Measurements from ENCODE around the gene ADAMTSL4.
A peak's percentile ranks its signal among the peaks of the same experiment; 100 is the strongest.

ADAMTSL4 gene

DNA sequence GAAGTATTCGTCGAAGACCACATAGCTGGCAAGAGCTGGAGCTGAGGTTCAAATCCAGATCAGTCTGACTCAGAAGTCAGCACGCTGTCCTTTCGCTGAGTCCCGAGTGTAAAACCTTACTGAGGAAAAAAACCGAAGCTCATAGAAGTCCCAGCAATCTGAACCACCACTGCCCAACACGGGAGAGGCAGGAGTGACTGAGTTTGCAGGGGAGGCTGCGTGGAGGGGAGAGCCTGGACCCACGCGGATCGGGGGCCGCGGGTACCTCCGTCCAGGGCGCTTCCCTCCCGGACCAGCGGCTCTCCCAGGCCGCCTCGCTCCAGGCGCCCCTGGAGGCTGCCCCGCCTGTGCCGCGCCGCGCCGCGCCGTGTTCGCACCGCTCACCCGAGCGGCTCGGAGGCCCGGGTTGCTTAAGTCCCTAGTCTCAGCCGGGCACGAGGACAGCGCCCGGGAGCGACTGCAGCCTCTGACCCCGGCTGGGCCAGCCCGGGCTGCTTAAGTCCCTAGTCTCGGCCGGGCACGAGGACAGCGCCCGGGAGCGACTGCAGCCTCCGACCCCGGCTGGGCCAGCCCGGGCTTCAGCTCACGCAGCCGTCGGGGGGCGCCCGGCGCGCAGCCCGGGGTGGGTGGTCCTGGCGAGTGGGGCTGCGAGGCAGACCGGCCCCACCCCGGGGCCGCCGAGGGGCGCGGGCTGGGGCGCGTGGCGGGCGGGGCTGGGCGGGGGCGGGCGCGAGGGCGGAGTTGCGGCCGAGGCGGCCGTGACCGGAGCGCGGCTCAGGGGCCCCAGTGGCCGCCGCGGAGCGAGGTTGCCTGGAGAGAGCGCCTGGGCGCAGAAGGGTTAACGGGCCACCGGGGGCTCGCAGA is at the start of gene ADAMTSL4:
Gene ADAMTSL4 (plus strand): TSS at position 777 of the 864 bp plus-strand sequence. CDS start 2,881 bp downstream, outside the sequence.
- DNase-seq (ENCODE audit: low spot score), result no peak

DNA sequence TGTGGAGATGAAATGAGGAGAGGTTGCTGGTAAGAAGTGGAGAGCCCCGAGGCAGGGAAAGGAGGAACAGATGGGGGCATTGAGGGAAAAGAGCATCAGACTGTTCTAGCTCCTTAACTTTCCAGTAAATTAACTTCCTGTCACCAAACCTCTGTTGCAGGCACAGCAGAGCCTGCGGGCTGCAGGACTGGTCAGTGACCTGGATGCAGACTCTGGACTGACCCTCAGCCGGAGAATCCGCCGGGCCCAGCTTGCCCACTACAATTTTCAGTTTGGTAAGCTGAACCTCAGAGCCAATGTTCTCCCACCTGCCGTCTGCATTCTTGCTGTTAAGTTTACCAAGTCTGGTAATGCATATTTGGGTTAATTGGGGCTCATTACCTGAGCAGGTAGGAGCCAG is 43.8 kb upstream of the ADAMTSL4 start:
- DNase-seq (ENCODE audit: low spot score), result no peak

DNA sequence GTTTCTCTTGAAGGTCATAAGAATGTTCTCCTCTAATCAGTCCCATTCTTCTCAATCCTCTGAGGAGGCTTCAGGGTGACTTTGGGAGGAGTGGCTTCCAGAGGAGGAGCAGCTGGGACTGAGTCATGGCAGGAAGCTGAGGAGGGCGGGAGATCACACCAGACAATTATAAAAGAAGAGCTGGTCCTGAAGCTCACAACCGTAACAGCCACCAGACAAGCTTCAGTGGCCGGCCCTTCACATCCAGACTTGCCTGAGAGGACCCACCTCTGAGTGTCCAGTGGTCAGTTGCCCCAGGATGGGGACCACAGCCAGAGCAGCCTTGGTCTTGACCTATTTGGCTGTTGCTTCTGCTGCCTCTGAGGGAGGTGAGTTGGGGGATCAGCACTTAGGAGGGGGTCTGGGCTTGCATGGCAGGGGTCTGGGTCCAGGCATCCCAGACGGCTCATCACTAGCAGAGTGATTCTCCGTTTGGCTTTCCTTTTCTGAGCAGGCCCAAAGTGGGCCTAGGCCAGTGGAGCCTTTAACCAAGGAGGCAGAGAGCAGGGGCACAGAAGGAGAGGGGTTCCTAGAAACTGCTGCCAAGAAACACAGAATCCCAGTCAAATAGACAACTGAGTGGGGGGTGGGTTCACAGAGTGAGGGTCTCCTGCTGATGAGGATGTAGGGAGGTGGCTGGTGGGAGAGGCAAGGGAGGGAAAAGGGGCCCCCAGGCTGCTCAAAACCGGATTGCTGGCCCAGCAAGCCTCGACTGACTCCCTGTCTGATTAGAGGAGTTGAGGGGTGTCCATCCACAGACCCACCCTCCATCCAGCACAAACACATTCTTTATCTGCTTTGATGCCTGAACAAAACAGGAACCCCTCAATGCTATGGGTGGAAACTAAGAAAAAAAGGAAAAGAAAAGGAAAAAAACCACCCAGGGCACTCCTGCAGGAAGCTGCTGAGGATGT is 41.0 kb upstream of the ADAMTSL4 start, which contains the start of gene ECM1:
Gene ECM1 (plus strand): TSS at position 198 of the 953 bp plus-strand sequence. CDS start 101 bp downstream, at position 299.
- peak; percentile 39 for DNase-seq (ENCODE audit: low spot score)

DNA sequence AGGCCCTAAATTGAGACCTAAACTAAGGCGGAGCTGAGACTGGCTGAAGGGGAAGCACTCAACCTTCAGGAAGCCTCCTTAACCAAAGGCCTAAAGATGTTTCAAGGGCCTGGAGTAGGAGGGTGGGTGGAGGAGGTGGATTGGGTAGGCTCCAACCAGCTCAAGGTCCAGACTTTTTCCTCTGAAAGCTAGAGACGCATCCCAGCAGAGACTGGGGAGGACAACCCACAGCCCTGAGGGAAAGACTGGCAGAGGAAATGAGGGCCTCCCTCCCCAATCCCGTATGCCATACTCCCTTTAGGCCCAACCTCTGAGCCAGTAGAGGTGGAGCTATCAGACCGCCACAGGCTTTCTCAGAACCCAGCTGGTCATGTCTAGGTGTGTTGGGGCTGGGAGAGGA is 40.2 kb upstream of the ADAMTSL4 start:
- DNase-seq (ENCODE audit: low spot score), result no peak

DNA sequence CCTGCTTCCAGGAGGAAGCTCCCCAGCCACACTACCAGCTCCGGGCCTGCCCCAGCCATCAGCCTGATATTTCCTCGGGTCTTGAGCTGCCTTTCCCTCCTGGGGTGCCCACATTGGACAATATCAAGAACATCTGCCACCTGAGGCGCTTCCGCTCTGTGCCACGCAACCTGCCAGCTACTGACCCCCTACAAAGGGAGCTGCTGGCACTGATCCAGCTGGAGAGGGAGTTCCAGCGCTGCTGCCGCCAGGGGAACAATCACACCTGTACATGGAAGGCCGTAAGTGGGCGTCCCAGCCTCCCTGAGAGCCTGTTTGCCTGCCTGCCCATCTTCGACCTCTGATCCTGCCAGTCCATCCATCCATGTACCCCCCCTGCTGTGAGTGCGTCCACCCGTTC is 37.7 kb upstream of the ADAMTSL4 start:
- no peak for DNase-seq (ENCODE audit: low spot score)

DNA sequence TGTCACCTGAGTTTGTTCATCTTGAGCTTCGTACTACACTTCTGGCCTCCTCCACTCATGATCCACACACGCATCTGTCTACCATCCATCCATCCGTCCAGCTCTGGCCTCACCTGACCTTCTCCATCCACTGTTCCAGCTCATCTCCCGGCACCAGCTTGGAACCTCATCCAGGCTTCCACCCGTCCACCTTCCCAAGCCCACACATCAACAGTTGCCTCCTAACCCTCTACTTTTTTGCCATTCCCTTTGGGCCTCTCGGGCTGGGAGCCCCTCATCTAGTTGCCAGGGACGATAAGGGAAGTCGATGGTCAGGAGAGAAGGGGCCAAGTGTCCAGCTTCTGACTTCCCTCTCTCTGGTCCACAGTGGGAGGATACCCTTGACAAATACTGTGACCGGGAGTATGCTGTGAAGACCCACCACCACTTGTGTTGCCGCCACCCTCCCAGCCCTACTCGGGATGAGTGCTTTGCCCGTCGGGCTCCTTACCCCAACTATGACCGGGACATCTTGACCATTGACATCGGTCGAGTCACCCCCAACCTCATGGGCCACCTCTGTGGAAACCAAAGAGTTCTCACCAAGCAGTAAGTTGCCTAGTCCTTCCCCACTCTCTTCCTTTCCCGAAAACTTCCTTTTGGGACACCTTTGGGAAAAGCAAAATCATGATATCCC is 37.1 kb upstream of the ADAMTSL4 start:
- DNase-seq (ENCODE audit: low spot score), result no peak

DNA sequence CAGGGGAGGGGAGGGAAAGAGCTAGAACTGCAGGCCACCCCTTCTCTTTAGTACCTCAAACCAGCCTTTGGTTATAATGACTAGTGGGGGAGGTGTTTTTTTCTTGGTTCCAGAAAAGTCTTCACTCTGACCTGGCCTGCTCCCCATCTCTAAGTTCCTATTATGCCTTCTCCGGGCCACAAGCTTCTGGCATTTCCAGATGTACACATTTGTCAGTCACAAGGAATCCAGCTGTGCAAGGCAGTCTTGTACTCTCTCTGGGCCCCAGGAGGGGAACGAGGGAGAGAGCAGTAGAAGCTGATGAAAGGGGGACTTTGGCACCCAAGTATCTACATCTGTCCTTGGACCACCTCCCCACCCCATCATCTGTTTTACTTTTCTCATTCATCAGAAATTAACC is 36.4 kb upstream of the ADAMTSL4 start:
- no peak for DNase-seq (ENCODE audit: low spot score)

DNA sequence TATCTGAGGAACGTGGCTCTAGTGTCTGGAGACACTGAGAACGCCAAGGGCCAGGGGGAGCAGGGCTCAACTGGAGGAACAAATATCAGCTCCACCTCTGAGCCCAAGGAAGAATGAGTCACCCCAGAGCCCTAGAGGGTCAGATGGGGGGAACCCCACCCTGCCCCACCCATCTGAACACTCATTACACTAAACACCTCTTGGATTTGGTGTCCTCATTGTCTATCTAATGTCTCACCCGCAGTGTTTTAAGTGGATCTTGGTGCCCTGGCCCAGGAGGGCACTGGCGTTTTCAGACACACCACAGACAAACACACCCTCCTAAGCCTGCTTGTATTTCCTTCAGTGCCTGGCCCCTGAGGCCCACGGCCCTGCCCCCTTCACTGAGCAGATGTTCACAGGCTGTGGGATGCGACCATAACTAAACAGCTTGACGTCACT is 35.8 kb upstream of the ADAMTSL4 start:
- no peak for DNase-seq (ENCODE audit: low spot score)

DNA sequence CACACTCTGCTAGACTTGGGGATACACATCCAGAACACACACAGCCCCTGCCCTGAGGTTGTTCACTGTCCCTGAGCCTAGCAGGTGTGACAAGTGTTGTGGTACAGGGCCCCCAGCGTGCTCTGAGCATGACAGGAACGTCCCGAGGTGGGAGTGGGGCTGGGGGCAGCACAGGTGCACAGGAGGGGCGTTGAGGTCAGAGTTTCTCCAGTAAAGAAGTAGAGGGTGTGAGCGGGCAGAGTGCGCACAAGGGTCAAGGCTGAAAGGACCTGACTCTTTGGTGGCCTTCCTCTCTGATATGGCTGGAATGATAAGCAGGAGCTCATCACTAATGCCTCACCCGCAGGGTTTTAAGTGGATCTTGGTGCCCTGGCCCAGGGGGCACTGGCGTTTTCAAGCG is 34.9 kb upstream of the ADAMTSL4 start:
- DNase-seq (ENCODE audit: low spot score), result no peak

DNA sequence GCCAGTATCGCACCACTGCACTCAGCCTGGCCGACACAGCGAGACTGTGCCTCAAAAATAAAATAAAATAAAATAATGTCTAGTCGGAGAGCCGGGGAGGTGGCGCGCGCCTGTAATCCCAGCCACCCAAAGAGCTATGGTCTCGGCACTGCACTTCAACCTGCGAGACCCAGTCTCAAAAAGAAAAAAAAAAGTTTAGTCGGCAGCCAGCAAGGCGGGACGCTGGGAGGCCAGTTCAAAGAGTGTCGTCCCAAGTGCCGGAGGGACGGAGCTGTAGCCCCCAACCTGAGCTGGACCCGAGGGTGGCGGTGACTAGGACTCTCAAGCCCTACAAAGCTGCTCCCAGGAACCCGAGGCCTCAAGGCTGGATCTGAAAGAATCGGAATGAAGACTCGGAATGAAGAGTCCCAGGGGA is 34.3 kb upstream of the ADAMTSL4 start:
- DNase-seq (ENCODE audit: low spot score), result no peak

DNA sequence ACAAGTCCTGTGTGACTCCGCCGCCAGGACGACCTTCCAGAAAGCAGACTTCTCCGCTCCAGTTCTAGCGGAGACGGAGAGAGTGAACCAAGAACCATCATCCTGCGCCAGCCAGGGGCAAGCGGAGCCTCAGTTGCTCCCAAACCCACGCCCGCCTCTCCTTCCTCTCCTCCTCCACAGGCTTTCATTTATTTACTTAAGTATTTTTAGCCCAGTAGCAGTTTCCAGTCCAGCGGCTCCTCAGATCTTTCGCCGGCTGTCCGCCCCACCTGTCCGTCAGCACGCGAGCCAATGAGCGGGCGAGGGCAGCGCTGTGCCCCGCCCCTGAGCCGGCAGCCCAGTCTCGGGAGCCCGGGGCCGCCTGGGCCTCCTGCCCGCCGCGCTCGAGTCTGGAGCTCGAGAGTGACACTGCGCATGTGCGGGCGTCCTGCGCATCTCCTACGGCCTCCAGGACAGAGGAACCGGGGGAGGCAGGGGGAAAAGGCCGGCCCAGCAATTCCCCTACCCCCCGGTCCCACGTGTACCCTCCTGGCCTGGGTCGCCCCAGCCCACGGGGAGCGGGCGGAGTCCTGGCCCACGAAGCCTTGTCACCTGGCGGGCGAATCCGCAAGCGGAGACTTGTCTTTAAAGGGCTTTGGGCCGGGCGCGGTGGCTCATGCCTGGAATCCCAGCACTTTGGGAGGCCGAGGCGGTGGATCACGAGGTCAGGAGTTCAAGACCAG is 33.7 kb upstream of the ADAMTSL4 start, which contains the start of gene FALEC:
Gene FALEC (plus strand): TSS at position 425 of the 722 bp plus-strand sequence.
- DNase-seq (ENCODE audit: low spot score), result peak; percentile 97

DNA sequence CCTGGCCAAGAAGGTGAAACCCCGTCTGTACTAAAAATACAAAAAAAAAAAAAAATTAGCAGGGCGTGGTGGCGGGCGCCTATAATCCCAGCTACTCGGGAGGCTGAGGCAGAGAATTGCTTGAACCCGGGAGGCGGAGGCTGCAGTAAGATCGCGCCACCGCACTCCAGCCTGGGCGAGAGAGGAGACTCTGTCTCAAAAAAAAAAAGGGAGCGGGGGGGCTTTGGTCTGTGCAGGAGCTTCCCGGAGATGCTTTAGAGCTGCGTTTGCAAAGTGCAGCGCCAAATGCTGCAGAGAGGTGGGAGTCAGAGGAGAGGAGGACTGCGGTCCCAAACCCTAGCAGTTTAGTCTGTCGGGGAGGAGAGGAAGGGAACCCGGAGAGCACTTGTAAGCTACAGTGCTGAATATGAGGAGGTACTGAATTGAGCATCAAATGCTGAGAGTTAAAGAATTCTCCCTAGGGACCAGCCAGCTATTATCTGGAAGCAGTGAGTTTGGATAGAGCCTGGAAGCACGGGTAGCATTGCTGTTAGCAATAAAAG is 33.1 kb upstream of the ADAMTSL4 start:
- DNase-seq (ENCODE audit: low spot score), result peak; percentile 64

DNA sequence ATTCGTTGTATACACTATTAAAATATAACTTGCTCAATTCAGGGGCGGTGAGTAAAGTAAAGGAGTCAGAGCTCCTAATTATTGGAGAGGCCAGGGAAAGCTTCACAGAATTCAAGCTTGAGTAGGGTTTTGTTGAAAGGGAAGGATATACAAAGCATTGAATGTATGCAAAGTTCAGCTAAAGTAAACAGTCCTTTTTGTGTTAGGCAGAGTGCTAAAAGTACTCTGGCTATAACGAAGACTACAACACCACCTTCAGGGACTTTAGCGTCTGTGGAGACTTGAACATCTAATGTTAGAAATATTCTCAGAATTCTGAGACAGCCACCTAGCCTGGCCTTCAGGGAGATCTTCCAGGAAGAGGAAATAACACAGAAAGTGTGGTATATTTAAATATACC is 32.6 kb upstream of the ADAMTSL4 start:
- DNase-seq (ENCODE audit: low spot score), result peak; percentile 69

DNA sequence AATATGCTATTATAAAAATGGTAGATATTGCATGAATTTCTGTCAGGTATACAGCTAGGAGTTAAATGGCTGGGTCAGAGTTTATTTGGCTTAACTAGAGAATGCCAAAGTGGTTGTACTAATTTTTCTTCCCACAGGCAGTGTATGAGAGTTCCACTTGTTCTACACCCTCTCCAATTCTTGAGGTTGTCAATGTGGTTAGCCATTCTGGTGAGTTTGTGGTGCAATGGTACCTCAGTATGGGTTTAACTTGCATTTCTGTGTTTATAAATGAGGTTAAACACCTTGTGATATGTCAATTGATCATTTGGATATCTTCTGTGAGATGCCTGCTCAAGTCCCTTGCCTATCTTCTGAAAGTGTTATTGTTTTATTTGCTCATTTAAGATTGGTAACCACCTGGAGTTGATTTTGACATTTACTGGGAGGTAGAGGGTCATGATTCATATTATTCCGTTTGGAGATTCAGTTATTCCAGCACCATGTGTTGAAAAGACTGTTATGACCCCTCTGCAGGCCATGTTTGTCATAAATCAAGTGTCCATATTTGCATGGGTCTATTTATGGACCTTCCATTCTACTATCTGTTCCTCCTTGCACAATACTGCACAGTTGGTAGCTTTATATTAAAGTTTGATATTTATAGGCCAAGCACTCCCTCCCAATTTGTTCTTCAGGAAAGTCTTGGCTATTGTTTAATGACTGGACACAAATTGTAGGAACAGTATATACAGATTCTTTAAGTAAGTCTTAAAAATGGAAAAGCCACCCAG is 27.8 kb upstream of the ADAMTSL4 start:
- no peak for DNase-seq (ENCODE audit: low spot score)

DNA sequence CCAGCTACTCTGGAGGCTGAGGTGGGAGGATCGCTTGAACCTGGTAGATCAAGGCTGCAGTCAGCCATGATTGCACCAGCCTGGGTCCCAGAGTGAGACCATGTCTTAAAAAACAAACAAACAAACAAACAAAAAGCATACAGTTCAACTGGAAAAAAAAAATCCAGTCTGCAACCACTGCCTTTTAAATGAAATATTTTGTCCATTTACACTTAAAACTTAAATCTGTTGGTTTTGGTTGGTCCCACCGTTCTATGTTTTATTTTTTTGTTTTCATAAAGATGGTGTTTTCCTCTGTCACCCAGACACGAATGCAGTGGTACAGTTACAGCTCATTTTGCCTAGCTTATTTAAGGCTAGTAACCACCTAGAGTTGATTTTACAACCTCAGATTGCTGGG is 23.9 kb upstream of the ADAMTSL4 start:
- no peak for DNase-seq (ENCODE audit: low spot score)

DNA sequence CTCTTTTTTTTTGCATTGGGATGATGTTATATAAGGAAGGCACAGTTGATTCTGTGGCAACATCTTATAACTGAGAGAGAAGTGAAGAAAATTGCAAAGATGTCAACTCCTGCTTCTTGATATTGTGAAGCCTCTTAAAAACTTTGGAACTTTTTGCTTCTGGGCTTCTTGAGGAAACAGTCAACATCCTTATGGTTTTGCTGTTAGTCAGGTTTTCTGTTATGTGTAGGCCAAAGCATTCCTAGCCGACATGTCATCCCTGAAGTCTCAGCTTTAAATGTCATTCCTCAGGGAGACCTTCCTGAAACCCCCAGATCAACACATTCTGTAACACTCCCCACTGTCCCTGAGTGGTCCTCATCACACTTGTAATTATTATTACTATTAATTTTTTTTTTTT is 21.0 kb upstream of the ADAMTSL4 start:
- no peak for DNase-seq (ENCODE audit: low spot score)

DNA sequence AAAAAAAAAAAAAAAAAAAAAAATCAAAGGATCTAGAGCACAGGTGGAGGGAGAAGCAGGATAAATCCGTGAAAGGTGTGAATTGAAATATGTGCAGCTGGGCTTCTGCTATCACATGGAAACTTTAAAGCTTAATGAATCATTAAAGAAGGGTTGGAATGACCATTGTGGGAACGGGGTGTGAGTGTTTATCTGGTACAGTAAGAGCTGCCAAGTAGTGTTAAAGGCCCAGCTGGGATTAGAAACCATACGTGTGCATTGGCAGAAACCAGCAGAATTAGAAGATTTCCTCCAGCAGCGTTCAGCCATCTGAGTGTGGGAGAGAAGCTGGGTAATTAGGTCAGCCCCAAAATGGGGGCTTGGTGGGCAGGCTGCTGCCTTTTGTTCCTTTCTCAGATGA is 20.2 kb upstream of the ADAMTSL4 start:
- DNase-seq (ENCODE audit: low spot score), result peak; percentile 51

DNA sequence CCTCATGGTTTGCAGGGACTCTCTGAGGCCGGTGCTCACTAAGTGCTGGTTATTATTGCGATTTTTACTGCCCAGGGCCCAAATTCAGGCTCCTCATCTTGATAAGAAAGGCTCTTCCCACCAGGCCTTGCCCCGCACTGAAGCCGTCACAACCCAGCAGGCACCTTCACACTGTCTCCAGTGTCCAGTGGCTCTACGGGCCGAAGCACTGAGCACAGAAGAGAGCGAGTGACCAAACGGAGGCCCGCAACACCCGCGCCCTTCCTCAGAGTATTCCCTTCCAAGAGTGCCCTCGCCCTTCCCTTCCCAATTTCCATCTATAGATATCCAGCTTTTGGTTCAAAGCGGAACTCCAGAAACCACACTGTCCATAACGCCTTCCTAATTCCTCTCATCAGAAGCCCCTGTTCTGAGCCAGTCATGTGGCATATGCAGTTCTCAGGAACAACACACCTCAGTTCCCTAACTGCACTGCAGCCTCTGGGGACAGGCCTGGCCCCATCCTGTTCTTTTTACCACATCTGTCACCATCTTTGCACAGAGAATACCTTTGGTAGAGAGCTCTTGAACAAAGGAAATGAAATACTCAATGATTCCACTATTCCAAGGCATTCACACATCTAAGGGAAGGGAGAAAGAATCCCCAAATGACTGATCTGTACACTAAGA is 18.6 kb upstream of the ADAMTSL4 start:
- DNase-seq (ENCODE audit: low spot score), result no peak

DNA sequence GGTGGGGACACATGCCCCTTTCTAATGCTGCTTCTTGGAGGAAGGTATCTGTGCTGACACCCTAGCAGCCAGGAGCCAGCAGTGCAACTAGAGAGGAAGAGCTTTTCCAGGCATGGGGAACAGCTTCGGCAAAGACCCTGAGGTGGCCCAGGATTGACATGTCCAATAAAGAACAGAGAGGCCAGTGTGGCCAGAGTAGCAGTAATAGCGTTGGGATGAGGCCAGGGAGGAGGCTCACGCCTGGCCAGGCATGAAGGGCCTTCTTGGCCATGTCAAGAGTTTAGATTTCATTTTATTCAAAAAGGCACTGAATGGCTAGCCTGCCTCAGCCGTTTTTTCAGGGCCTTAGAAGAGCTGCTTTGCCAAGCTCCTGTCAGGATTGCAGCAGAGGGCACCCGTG is 16.3 kb upstream of the ADAMTSL4 start:
- no peak for DNase-seq (ENCODE audit: low spot score)

DNA sequence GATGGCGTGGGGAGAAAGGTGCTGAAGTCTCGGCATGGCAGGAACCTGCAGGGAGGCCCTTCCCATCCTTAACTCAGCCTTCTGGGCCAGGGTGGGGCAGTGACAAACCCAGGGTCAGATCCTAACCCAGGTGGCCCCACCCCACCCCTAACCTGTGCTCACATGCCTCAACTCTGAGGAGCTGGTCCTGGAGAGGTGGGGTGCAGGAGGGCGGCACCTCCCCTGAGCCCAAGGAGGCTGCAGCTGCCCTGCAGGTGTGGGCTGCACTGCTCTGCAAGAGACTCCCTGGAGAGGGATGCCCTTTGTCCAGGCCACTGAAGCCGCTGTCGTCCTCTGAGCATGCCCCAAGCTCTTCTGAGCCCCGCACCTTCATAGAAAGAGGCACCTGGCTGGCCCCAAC is 15.2 kb upstream of the ADAMTSL4 start:
- no peak for DNase-seq (ENCODE audit: low spot score)

All from cerebellar cortex (tissue), 1 donor.